ENCODE data around the gene FHOD3.

Gene FHOD3

GRCh38 chr18:36415171-36415570, 117.7 kb downstream of the FHOD3 start:
- DNase-seq: no peak

GRCh38 chr18:36415625-36416024, 118.1 kb downstream of the FHOD3 start:
- no peak for DNase-seq

- no peak for DNase-seq
Measured at GRCh38 chr18:36419188-36419899, 121.8 kb downstream of the FHOD3 start.

GRCh38 chr18:36419900-36420531, 122.5 kb downstream of the FHOD3 start:
- no peak for DNase-seq

DNA sequence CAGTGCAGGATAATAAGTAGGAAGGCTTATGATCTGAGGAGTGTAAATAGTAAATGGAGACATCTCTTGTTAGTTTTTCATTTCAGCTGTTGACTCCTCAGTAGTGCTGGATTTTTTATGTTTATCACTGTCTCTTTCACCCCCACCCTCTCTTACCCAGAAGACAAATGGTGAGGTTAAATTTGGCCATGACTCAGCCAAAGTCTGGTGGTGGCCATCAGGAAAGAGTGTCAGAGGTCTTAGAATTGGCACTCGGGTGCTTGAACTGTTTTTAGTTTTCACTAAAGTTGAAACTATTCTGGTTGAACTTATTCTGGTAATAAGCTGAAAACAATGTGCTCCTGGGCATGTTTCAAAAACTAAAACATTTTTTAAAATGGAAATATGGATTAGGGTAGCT, 123.3 kb downstream of the FHOD3 start:
- no peak for DNase-seq

DNA sequence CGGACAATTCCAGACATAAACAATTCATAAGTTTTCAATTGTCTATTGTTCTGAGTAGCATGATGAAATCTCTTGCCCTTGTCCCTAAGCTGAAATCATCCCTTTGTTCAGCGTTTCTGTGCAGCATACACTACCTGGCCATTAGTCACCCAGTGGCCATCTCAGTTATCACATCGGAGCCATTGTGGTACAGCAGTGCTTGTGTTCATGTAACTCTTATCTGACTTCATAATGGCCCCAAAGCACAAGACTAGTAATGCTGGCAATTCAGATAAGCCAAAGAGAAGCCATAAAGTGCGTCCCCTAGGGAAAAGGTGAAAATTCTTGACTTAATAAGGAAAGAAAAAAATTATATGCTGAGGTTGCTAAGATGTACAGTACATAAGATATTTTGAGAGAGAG, 127.2 kb downstream of the FHOD3 start:
- DNase-seq: no peak

DNA sequence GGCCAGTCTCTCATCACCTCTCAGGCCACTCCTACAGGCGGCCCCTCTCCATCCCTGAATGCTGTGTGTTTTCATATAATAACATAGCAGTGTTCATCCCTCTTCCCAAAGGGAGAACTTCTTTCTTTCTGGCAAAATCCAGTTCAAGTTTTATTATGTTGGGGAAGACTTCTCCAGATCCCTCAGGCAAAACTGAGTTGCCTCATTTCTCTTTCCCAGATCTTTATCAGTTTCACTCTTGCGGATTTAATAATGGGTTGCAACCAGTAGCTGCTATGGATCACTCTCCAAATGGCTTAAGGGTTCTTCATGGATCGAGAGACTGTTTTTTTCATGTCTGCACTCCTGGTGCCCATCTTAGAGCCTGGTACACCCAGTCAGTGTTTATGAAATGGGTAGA, 129.9 kb downstream of the FHOD3 start:
- DNase-seq: no peak

DNA sequence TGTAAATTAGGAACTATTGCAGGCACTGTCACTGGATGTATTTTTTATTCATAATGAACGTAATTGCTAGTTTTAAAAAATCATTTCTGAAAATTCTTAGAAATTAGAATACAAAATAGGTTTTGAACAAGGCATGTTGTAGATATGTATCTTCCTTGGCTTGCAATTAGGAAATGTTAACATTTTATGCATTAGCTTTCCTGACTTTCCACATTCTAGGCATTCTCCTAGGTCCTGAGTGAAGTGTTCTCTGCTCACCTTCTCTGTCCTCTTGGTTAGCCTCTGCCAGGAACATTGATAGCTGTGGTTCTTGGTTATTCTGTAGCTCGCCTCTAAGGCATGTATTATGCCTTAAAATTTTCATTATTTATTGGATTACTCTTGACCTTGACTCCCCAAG, 130.3 kb downstream of the FHOD3 start:
- no peak for DNase-seq

- DNase-seq: no peak
Measured at GRCh38 chr18:36428431-36429029, 131.0 kb downstream of the FHOD3 start.

- no peak for DNase-seq
Measured at GRCh38 chr18:36432880-36433555, 135.5 kb downstream of the FHOD3 start.

DNA sequence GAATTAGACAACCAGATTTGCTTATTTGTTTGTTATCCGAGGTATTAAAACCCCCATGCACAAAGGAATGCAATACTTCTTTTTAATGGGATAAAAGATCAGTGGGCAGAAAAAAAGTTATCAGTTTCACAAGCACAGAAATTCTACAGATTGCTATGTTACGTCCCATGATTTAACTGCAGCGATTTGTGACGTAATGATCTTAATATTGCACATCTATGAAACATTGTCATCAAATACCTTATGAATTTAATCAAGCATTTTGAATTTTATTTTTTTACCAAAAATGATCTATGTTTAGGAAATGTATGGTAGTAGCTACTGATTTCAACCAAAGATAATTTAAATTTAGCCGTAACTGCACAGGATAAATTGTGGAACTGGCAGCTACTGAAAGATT, 138.9 kb downstream of the FHOD3 start:
- DNase-seq: no peak

DNA sequence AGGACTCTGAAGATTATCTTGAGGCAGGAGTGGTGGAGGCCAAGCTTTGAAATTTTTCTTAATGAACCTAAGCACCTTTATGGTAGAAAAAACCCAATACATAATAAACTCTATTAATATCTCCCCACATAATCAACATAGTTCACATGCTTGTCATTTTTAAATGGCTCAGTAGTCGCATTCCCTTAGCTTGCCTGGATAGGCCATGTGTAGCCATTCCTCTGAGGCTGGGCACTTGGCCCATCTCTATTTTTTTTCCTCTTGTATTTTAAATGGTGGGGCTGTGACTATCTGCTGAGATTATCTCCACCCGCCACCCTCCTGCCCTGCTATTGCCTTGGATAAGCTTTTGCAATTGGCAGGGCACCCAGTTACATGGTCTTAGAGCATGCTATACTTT, 143.1 kb downstream of the FHOD3 start:
- DNase-seq: no peak

GRCh38 chr18:36441426-36442240, 144.1 kb downstream of the FHOD3 start:
- DNase-seq: no peak

DNA sequence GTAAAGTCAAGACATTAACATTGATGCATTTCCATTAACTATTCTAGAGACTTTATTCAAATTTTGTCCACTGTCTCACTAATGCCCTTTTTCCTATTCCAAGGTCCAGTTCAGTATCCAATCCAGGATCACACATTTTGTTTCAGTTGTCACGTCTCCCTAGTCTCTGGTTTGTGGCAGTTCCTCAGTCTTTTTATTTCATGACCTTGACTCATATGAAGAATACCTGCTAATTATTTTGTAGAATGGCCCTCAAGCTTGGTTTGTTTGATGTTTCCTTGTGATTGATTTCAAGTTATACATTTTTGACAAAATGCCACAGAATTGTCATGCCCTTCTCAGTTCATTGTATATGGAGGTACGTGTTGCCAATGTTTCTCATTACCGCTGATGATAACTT, 145.2 kb downstream of the FHOD3 start:
- DNase-seq: no peak

DNA sequence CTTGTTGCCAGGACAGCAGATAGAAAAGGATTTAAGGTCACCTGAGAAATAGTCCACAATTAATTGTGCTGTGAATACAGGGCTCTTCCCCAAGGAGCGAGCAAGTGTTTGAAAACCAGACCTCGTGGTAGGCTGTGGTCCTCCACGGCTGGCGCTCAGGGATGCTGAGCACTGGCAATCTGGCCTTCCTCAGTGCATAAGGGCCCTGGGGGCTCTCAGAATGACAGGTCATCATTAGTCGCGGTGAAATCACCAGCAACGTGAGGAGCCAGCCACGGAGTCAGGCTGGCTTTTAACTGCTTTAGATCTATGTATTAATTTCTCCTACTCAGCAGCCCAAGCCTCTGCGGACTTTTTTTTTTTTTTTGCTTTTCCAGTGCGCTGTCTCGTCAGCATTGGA, 148.5 kb downstream of the FHOD3 start:
- no peak for DNase-seq

DNA sequence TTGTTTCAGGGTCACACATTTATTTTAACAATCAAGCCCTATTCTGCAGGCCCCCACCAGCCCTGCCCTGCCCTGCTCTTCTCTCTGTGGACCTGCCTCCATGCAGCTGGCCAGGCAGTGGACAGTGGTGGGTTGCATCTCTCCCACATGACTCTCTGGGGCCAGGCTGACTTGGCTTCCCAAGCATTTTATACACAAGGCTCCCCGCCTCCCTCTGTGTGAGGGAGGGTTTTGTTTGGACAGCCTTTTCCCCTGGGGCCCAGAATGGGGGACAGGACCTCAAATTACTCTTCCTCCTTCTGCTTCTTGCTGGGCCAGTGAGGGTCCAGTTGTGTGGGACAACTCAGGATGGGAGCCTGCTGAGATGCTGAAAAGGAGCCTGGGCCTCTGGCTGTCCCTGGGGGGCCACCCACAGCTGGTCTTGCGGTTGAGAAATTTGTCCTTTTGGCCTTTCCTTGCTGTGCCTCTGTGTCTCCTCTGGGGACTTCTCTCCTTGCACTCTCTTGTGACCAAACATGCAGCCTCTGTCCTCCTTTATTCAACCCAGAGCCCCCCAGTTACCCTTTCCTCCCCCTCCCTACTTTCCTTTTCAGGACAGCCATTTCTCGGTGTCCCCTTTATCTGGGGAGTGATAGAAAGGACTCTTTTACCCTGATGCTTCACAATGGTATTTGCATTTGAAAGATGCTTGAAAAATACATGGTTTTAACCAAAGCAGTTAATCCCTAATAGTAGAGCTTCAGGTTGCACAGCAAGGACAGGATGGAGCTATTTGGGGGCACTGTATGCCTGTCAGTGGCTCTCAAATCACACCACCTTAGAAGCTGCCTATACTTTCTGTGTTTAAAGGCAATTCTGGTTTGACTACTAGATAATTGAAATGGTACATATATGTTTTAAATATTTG, 151.1 kb downstream of the FHOD3 start:
- no peak for DNase-seq

DNA sequence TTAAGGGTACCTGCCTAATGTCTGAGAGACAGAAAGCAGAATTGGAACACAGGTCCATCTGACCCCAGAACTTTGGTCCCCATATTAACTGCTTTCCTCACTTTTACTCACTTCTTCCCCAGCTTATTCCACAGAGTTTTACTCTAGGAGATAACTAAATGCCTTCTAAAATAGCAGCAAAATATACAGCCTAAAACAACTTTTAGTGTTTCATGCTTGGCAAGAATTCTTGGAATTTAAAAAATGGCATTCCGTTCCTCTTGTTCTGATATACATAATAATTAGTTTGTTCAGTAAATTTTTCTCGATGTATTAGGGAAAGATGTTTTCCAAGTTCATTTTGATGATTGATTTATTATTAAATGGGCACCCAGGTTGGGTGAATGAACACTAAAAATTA, 151.9 kb downstream of the FHOD3 start:
- DNase-seq: no peak

- no peak for DNase-seq
Measured at GRCh38 chr18:36450264-36450663, 152.8 kb downstream of the FHOD3 start.

DNA sequence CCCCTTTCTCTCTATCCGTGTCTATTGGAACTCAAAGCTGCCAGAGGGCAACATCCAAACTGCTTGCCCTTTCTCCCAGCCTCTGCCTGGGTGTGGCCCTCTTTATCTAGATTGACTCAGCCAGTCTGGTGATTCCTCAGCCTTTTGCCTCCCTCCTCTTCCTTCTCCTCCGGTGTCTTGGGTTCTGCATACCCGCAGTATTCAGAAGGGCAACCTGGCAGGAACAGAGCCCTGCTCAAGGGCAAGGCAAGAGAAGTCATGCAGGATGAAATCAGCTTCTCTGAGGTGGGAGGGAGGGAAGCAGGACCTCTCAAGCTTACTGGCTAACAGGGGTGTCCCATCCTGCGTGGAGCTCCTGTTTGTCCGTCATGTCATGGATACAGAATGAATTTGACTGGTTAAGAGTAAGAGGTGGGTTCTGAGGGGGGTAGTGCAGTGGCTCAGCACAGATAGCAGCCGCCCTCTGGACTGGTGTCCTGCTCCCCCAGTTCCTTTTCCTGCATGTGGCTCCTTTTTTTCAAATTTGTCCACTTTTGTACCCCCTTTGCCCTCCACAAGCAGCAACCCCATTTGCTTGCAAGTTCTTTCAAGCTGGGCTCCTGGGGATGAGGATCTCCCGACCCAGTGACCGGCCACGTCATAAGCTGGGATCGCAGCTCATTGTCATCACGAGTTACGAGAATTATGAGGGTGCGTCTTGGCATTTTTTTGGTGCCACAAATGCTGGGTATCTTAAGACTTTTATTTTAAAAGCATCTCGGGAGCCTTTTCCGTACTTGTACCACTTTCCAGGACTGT, 154.1 kb downstream of the FHOD3 start:
- DNase-seq: no peak

DNA sequence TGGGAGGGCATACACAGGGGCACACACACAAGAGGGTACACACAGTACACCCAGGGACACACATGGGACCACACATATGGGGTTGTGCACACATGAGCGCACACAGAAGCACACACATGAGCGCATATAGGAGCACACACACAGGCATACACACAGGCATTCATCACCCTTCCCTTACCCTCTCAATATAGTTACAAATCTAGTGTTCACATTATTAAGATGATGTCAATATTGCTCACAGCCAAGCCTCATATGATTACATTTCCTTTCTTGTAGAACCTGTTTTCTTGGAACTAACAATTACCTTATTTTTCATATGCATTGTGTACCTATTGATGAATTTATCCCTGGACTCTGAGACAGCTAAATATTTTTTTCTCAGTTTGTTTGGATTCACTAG, 156.7 kb downstream of the FHOD3 start:
- no peak for DNase-seq

DNA sequence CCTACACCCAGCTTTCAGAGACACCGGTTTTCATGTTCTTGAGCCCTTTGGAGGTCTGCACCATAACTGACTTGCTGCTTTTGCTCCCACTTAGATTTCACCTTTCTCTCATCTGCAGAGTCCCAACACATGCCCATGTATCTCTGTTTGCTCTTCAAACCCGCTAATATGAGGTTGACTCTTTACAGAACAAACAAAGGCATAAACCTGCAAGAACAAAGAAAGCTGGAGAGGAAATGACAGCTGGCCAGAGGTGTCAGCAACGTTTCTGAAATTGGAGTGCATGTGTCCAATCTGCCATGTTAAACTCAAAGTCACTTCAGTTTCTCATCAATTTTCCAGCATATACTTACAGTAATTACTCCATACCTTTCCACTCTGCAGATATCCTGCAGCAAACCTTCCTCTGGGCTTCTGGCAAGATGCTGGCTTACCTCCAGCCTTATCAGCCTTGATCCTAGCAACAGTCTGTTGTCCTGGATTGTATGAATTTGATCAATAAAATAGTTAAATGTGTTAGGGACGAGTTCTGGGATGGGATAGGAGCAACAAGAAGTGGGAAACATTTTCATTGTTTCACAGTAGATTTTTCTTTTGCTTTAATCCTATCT, 157.4 kb downstream of the FHOD3 start:
- no peak for DNase-seq
